Mesendoderm (in vitro differentiated cells): Measurements from ENCODE around the gene KLC1.

ENCODE experiments used
- DNase-seq: peaks from one replicate; pipeline ENCODE4 v3.0.0; 2013
- H2AK5ac ChIP-seq: 2 replicates; pipeline ENCODE4 v1.6.1; 2013; ENCODE audit warnings: low read length, inconsistent platforms
- H2BK120ac ChIP-seq: 2 replicates; pipeline ENCODE4 v1.6.1; 2013; ENCODE audit warnings: low read depth, mild to moderate bottlenecking, low read length, moderate library complexity, mixed read lengths
- H2BK15ac ChIP-seq: replicated peaks from 2 replicates; pipeline ENCODE4 v1.6.1; 2013; ENCODE audit warnings: low read depth, mild to moderate bottlenecking, moderate library complexity
- H2BK5ac ChIP-seq: 2 replicates; pipeline ENCODE4 v1.6.1; 2013; ENCODE audit warnings: low read length, inconsistent platforms
- H3K18ac ChIP-seq: 2 replicates; pipeline ENCODE4 v1.6.1; 2013; ENCODE audit warnings: mild to moderate bottlenecking, low read length, mixed read lengths
- H3K23ac ChIP-seq: one replicate; pipeline ENCODE4 v1.6.1; 2013; ENCODE audit warnings: low read length
- H3K27ac ChIP-seq: 2 replicates; pipeline ENCODE4 v1.5.1; 2013; ENCODE audit warnings: low read depth, mild to moderate bottlenecking, inconsistent platforms, low read length, moderate library complexity
- H3K27me3 ChIP-seq: 2 replicates; pipeline ENCODE4 v1.6.1; 2013; ENCODE audit warnings: low read length, control low read depth, mild to moderate bottlenecking, inconsistent platforms; ENCODE audit not compliant: insufficient read depth, poor library complexity
- H3K36me3 ChIP-seq: 2 replicates; pipeline ENCODE4 v1.6.1; 2013; ENCODE audit warnings: low read length, inconsistent platforms; ENCODE audit not compliant: control insufficient read depth, insufficient read depth
- H3K4ac ChIP-seq: one replicate; pipeline ENCODE4 v1.6.1; 2013; ENCODE audit warnings: low read depth, mild to moderate bottlenecking, low read length, moderate library complexity
- H3K4me1 ChIP-seq: 2 replicates; pipeline ENCODE4 v1.6.1; 2013; ENCODE audit warnings: low read depth, low read length, inconsistent platforms; ENCODE audit not compliant: control insufficient read depth
- H3K4me2 ChIP-seq: 2 replicates; pipeline ENCODE4 v1.6.1; 2013; ENCODE audit warnings: low read length
- H3K4me3 ChIP-seq: 2 replicates; pipeline ENCODE4 v1.5.1; 2013; ENCODE audit warnings: mild to moderate bottlenecking, low read length
- H3K56ac ChIP-seq: one replicate; pipeline ENCODE4 v1.6.1; 2013; ENCODE audit warnings: low read length
- H3K79me1 ChIP-seq: 2 replicates; pipeline ENCODE4 v1.6.1; 2013; ENCODE audit warnings: low read length, inconsistent platforms
- H3K79me2 ChIP-seq: 2 replicates; pipeline ENCODE4 v1.6.1; 2013; ENCODE audit warnings: mild to moderate bottlenecking, low read length; ENCODE audit not compliant: control insufficient read depth, insufficient read depth
- H3K9ac ChIP-seq: 2 replicates; pipeline ENCODE4 v1.6.1; 2013; ENCODE audit warnings: low read length, inconsistent platforms
- H4K5ac ChIP-seq: one replicate; pipeline ENCODE4 v1.6.1; 2013; ENCODE audit warnings: low read length
- H4K8ac ChIP-seq: one replicate; pipeline ENCODE4 v1.6.1; 2013; ENCODE audit warnings: low read depth, mild to moderate bottlenecking, control low read depth, low read length, moderate library complexity
- WGBS: extraction: QIAGEN DNeasy Blood & Tissue Kit; methylation state at CpG from one replicate; pipeline ENCODE4 v1.1.7; 2013; ENCODE audit warnings: low lambda C conversion rate, missing lambda C conversion rate; ENCODE audit not compliant: insufficient coverage; ENCODE audit errors: extremely low coverage; 5-methylcytosine and 5-hydroxymethylcytosine counted together

KLC1 gene

DNA sequence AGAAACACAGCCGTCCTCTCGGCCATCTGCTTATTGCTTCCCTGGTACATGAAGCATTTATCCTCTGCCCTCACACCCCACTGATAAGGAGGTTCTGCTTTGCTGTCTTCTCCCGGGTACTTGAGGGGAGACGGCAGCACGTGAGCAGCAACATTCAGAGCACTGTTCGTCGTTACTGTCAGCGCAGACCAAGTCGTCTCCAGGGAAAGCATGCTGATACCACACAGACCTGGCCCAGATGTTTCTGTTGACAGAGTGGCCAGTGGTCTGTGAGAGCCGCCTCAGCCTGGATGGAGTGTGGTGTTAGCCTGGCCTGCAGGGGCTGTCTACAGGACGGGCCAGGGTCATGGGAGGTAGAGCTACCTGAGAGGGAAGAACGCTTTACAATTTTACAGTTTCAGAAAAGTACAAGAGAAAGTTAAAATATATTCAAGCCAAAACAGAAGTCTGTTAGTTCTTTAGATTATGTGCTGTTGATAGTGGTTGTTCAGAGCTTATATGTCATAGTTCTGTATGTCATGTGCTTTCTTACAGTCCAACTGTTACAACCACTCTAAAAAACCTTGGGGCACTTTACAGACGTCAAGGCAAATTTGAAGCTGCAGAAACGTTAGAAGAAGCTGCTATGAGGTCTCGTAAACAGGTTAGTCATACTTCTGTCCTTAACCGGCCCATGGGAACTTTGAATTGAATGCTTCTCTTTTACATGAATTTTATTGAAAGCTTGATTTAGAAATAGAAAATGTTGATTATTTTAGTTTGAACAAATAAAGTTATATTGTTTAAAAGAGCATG lies 48.1 kb downstream of the KLC1 start:
- H3K79me2 ChIP-seq = no peaks in the 10 kb centered on the region
- no peak overlapping the region for H3K9ac ChIP-seq
- no peak overlapping the region for H3K56ac ChIP-seq
- peaks cover 2% of the 10 kb centered on the region for H3K79me1 ChIP-seq
- DNase-seq = no peak
- H3K4me2 ChIP-seq = no peak overlapping the region
- no peak overlapping the region for H2BK120ac ChIP-seq
- H3K23ac ChIP-seq = no peak overlapping the region
- no peak overlapping the region for H4K8ac ChIP-seq
- peaks cover 27% of the 10 kb centered on the region for H3K36me3 ChIP-seq
- no peaks in the 10 kb centered on the region for H3K4me1 ChIP-seq
- H3K4me3 ChIP-seq = no peak overlapping the region
- H4K5ac ChIP-seq = no peak overlapping the region
- no peak overlapping the region for H3K4ac ChIP-seq
- H2BK5ac ChIP-seq = no peak overlapping the region
- no CpG with 5 or more reads among the region's 16 CpGs for WGBS
- H3K27me3 ChIP-seq = no peaks in the 10 kb centered on the region
- H2BK15ac ChIP-seq = no peak overlapping the region
- H3K18ac ChIP-seq = no peak overlapping the region
- no peak overlapping the region for H2AK5ac ChIP-seq
- no peak overlapping the region for H3K27ac ChIP-seq

DNA sequence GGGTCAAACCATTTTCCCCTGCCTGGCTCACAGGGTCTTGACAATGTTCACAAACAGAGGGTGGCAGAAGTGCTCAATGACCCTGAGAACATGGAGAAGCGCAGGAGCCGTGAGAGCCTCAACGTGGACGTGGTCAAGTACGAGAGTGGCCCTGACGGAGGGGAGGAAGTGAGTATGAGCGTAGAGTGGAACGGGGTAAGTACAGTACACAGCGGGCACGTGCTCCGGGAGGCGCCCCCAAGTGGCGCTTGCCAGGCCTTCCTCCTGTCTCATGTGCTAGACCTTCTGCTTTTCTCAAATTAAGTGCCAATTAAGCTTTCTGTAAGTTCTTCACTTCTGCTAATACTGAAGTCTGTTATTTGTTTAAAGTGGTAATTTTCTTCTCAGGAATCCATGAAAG lies 50.3 kb downstream of the KLC1 start:
- Histone ChIP-seq H3K36me3 (peaks cover 23% of the 10 kb centered on the region), H3K4me1 (no peaks in the 10 kb centered on the region), H2BK15ac (no peak overlapping the region), H3K56ac (no peak overlapping the region), H3K79me1 (peaks cover 3% of the 10 kb centered on the region), H3K27ac (no peak overlapping the region), H3K4me2 (no peak overlapping the region), H2AK5ac (no peak overlapping the region), H3K79me2 (no peaks in the 10 kb centered on the region), H3K23ac (no peak overlapping the region), H4K8ac (no peak overlapping the region), H2BK120ac (no peak overlapping the region), H3K27me3 (no peaks in the 10 kb centered on the region), H3K18ac (no peak overlapping the region), H3K4me3 (no peak overlapping the region), H4K5ac (no peak overlapping the region), H3K9ac (no peak overlapping the region), H3K4ac (no peak overlapping the region), H2BK5ac (no peak overlapping the region)
- WGBS = no CpG with 5 or more reads among the region's 13 CpGs
- peak; percentile 47 for DNase-seq

DNA sequence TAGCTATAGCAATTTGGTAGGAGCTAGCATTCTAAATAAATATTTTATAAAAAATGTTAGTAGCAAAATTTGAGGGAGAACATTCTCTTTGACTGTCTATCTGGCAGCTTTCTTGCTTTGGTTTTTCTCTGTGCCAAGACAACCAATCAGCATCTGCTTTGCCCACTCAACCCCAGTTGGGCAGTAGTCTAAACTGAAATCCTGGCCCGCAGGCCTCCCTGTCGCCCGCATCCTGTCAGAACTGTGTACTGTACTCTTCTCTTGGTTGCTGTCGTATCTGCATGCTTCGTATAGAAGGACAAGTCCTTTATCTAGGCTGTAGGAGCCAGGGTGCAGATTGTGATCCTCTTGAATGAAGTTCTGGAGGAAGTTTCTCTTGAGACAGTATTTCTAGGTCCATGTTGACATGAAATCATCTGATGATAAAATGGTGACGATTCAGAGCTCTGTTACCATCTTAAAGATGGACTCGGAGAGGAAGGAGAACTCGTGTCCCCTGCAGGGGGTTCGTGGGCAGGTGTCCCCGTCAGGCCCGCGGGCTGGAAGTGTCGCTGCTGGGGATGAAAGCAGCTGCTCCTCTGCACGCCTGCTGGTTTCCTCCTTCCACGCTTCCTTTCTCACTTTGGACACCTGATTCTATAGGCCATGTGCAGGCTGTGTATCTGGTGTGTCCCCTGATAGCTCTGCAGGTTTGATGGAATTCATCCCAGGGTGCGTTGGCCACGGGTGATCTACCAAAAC lies 51.6 kb downstream of the KLC1 start:
- WGBS = no CpG with 5 or more reads among the region's 17 CpGs
- H3K79me1 ChIP-seq = peaks cover 5% of the 10 kb centered on the region

DNA sequence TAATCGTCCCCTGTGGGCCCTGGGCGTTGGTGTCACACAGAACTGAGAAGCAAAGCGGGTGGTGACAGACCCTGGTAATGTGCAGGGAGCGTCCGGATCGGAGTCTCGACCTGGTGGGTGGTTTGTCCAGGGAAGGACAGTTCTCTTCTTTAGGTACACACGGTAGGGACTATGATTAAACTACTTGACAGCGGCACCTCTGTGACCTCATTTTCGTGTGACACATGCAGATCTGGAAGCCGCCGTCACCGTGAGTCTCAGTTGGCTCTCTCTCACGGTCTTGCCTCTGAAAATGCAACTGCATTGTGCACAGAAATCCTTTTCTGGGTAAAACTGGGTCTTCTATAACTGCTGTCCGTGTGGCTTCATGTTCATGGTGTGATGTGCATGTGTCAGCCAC lies 54.1 kb downstream of the KLC1 start:
- H3K36me3 ChIP-seq = peaks cover 14% of the 10 kb centered on the region
- no CpG with 5 or more reads among the region's 15 CpGs for WGBS
- no peak overlapping the region for H3K56ac ChIP-seq

More for the DNA sequence above, 51.6 kb downstream of the KLC1 start:
- Histone ChIP-seq H3K4me3 (no peak overlapping the region), H3K4me2 (no peak overlapping the region), H3K18ac (no peak overlapping the region), H2BK15ac (no peak overlapping the region), H4K8ac (no peak overlapping the region), H3K56ac (no peak overlapping the region), H4K5ac (no peak overlapping the region), H3K27ac (no peak overlapping the region), H3K36me3 (peaks cover 20% of the 10 kb centered on the region), H3K23ac (no peak overlapping the region), H3K9ac (no peak overlapping the region), H3K4ac (no peak overlapping the region), H2BK5ac (no peak overlapping the region), H3K4me1 (no peaks in the 10 kb centered on the region), H2BK120ac (no peak overlapping the region), H3K79me2 (no peaks in the 10 kb centered on the region), H3K27me3 (no peaks in the 10 kb centered on the region), H2AK5ac (no peak overlapping the region)
- DNase-seq = no peak

DNA sequence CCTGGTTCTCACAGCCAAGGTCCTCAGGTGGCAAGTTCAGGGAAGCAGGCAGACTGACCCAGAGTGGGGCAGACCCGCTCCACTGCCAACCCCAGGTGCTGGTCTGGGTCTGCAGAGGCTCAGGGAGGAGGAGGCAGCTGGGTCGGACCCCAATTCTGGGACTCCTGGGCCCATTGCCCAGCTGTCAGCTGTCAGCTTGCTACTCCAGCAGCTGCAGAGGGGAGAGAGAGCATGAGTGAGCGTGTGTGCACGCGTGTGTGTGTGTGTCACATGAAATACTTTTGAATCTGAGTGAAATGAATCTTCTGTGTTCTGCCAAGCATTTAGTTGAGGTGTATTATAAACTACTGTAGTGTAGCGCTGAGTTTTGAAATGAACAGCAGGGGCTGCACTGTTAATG lies 55.5 kb downstream of the KLC1 start:
- no peak overlapping the region for H2BK15ac ChIP-seq
- H3K4ac ChIP-seq = no peak overlapping the region
- no peak overlapping the region for H3K4me2 ChIP-seq
- no peak overlapping the region for H2AK5ac ChIP-seq
- H3K23ac ChIP-seq = no peak overlapping the region
- H3K27ac ChIP-seq = no peak overlapping the region
- H3K56ac ChIP-seq = no peak overlapping the region
- no peak overlapping the region for H3K18ac ChIP-seq
- H3K9ac ChIP-seq = no peak overlapping the region
- no peaks in the 10 kb centered on the region for H3K79me2 ChIP-seq
- no peak overlapping the region for H2BK5ac ChIP-seq
- H3K36me3 ChIP-seq = peaks cover 14% of the 10 kb centered on the region
- WGBS = no CpG with 5 or more reads among the region's 6 CpGs
- H4K5ac ChIP-seq = no peak overlapping the region
- H3K27me3 ChIP-seq = no peaks in the 10 kb centered on the region
- no peaks in the 10 kb centered on the region for H3K4me1 ChIP-seq
- peaks cover 6% of the 10 kb centered on the region for H3K79me1 ChIP-seq
- no peak overlapping the region for H4K8ac ChIP-seq
- no peak for DNase-seq
- no peak overlapping the region for H3K4me3 ChIP-seq
- H2BK120ac ChIP-seq = no peak overlapping the region

More for the DNA sequence above, 54.1 kb downstream of the KLC1 start:
- H3K18ac ChIP-seq = no peak overlapping the region
- no peak overlapping the region for H2BK5ac ChIP-seq
- H3K27ac ChIP-seq = no peak overlapping the region
- no peaks in the 10 kb centered on the region for H3K4me1 ChIP-seq
- no peak overlapping the region for H3K4ac ChIP-seq
- H2BK15ac ChIP-seq = no peak overlapping the region
- H3K79me1 ChIP-seq = peaks cover 5% of the 10 kb centered on the region
- H3K9ac ChIP-seq = no peak overlapping the region
- H3K23ac ChIP-seq = no peak overlapping the region
- no peak overlapping the region for H3K4me3 ChIP-seq
- H3K79me2 ChIP-seq = no peaks in the 10 kb centered on the region
- no peak overlapping the region for H2AK5ac ChIP-seq
- no peak overlapping the region for H4K5ac ChIP-seq
- DNase-seq = no peak
- no peak overlapping the region for H4K8ac ChIP-seq
- no peak overlapping the region for H3K4me2 ChIP-seq
- no peak overlapping the region for H2BK120ac ChIP-seq
- H3K27me3 ChIP-seq = no peaks in the 10 kb centered on the region
